OCI-LY7 (cell line): ENCODE data around the gene VAV1. TPM values are rescaled to one million over a fixed set of nuclear protein-coding genes. Genes with fewer than 3 reads are reported as not detected.

Experiments
- BruUV-seq: library from RNA; stranded (reverse); fragments of 400-500 nt; replicated peaks from 2 replicates; lab custom pipeline; 2021; lab: Mats Ljungman, UMichigan
- CTCF ChIA-PET: fragments of 300-600 bp; sonication (Branson Sonifier 250); formaldehyde crosslinking; loops from one replicate; lab custom pipeline; 2022; ENCODE audit warnings: antibody characterized with exemption; ENCODE audit not compliant: unreplicated experiment; lab: Charles Lee
- POLR2A ChIA-PET: fragments of 300-600 bp; sonication (Branson Sonifier 250); formaldehyde crosslinking; loops from one replicate; lab custom pipeline; 2022; ENCODE audit warnings: antibody characterized with exemption; lab: Charles Lee
- DNase-seq: peaks from one replicate; pipeline ENCODE4 v3.0.0-alpha.2; 2015; ENCODE audit warnings: low spot score
- H2AFZ ChIP-seq: fragments of 200-600 bp; sonication (generic), shearing (Covaris generic); 2 replicates; pipeline ENCODE4 v1.6.1; 2014; ENCODE audit warnings: mild to moderate bottlenecking, antibody characterized with exemption, low read length, moderate library complexity
- H3K27ac ChIP-seq: fragments of 200-600 bp; sonication (generic); 2 replicates; pipeline ENCODE4 v1.5.1; 2014; ENCODE audit warnings: mixed run types, low read depth, mild to moderate bottlenecking, moderate library complexity, low read length, inconsistent platforms; ENCODE audit not compliant: poor library complexity, severe bottlenecking
- H3K36me3 ChIP-seq: fragments of 200-600 bp; sonication (generic); 2 replicates; pipeline ENCODE4 v1.6.1; 2014; ENCODE audit warnings: mild to moderate bottlenecking, antibody characterized with exemption, low read length, moderate library complexity, mixed read lengths; ENCODE audit not compliant: insufficient read depth
- H3K4me1 ChIP-seq: fragments of 200-600 bp; sonication (generic); 2 replicates; pipeline ENCODE4 v1.5.1; 2014; ENCODE audit warnings: mild to moderate bottlenecking, low read length; ENCODE audit not compliant: insufficient read depth, poor library complexity, severe bottlenecking
- H3K4me2 ChIP-seq: fragments of 200-600 bp; sonication (generic); 2 replicates; pipeline ENCODE4 v1.6.1; 2014; ENCODE audit warnings: mild to moderate bottlenecking, low read length
- H3K4me3 ChIP-seq: fragments of 200-600 bp; sonication (generic); 2 replicates; pipeline ENCODE4 v1.5.1; 2014; ENCODE audit warnings: mild to moderate bottlenecking, low read depth, low read length; ENCODE audit not compliant: poor library complexity, severe bottlenecking
- H3K79me2 ChIP-seq: fragments of 200-600 bp; sonication (generic); 2 replicates; pipeline ENCODE4 v1.6.1; 2016; ENCODE audit warnings: low read depth, mild to moderate bottlenecking, low read length, moderate library complexity, mixed read lengths; ENCODE audit not compliant: insufficient read depth
- H3K9me2 ChIP-seq: fragments of 200-600 bp; sonication (generic); 2 replicates; pipeline ENCODE4 v1.6.1; 2016; ENCODE audit warnings: mild to moderate bottlenecking, low read length, mixed read lengths; ENCODE audit not compliant: insufficient read depth
- H3K9me3 ChIP-seq: fragments of 200-600 bp; sonication (generic); 2 replicates; pipeline ENCODE4 v1.6.1; 2014; ENCODE audit warnings: mild to moderate bottlenecking, mixed run types, low read length, mixed read lengths
- H4K20me1 ChIP-seq: fragments of 200-600 bp; sonication (generic); 2 replicates; pipeline ENCODE4 v1.6.1; 2014; ENCODE audit warnings: mild to moderate bottlenecking, antibody characterized with exemption, low read length, moderate library complexity, mixed read lengths; ENCODE audit not compliant: insufficient read depth
- EZH2phosphoT487 ChIP-seq: fragments of 200-600 bp; sonication (generic); IDR thresholded peaks from 2 replicates; pipeline ENCODE4 v1.6.1; 2018; ENCODE audit warnings: low read depth, borderline replicate concordance, mild to moderate bottlenecking, mixed run types, antibody characterized with exemption, low read length, moderate library complexity, mixed read lengths
- intact Hi-C: fragments of 100-400 bp; cut with micrococcal nuclease; formaldehyde crosslinking; loops from one replicate; pipeline ENCODE4 v1.10.0; 2022; ENCODE audit not compliant: unreplicated experiment
- total RNA-seq, 2 experiments: library from RNA; depleted of rRNA in 1 of 2; stranded (reverse); fragments of >200 nt in 1 of 2; shearing (Covaris generic) in 1 of 2; gene quantifications; 2 replicates each; pipeline ENCODE4 v1.2.3, GENCODE V29; 2014 to 2022
- TF ChIP-seq, protein P1 (sequence below): fragments of 200-600 bp; sonication (generic); conservative IDR thresholded peaks from 2 replicates; pipeline ENCODE4 v1.5.1; 2014; ENCODE audit warnings: mild to moderate bottlenecking, antibody characterized with exemption, low read length, moderate library complexity, mixed read lengths

Gene VAV1
- total RNA-seq, 2 experiments from 2014 or later, result 90.7 to 107 TPM

DNA sequence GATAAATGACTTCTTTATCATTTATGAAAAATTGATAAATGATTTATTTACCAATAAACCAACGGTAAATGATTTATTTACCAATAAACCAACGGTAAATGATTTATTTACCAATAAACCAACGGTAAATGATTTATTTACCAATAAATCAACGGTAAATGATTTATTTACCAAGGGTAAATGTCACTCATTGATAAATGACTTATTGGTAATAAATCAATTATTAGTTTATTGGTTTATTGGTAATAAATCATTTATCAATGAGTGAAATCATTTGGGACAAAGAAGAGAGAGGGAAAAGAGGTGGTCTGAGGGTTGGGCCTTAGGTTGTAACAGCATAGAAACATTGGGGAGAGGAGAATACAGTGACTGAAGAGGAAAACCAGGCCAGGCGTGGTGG, 21.5 kb downstream of the VAV1 start:
- H3K79me2 ChIP-seq, result peaks cover 91% of the 10 kb centered on the region
- H2AFZ ChIP-seq, result no peak overlapping the region
- intact Hi-C loops, result no loop called here
- BruUV-seq, result no TSS peak
- peaks cover 77% of the 10 kb centered on the region for H3K36me3 ChIP-seq
- H4K20me1 ChIP-seq, result no peaks in the 10 kb centered on the region
- peaks cover 29% of the 10 kb centered on the region for H3K4me1 ChIP-seq
- H3K27ac ChIP-seq, result no peak overlapping the region
- H3K9me3 ChIP-seq, result no peaks in the 10 kb centered on the region; the same call in 1 of the 2 replicates
- no peak for DNase-seq
- no peaks in the 10 kb centered on the region for H3K9me2 ChIP-seq
- ChIA-PET CTCF (no interaction called here), POLR2A (no interaction called here)
- no peak for TF ChIP-seq EZH2phosphoT487
- TF ChIP-seq, protein P1, sequence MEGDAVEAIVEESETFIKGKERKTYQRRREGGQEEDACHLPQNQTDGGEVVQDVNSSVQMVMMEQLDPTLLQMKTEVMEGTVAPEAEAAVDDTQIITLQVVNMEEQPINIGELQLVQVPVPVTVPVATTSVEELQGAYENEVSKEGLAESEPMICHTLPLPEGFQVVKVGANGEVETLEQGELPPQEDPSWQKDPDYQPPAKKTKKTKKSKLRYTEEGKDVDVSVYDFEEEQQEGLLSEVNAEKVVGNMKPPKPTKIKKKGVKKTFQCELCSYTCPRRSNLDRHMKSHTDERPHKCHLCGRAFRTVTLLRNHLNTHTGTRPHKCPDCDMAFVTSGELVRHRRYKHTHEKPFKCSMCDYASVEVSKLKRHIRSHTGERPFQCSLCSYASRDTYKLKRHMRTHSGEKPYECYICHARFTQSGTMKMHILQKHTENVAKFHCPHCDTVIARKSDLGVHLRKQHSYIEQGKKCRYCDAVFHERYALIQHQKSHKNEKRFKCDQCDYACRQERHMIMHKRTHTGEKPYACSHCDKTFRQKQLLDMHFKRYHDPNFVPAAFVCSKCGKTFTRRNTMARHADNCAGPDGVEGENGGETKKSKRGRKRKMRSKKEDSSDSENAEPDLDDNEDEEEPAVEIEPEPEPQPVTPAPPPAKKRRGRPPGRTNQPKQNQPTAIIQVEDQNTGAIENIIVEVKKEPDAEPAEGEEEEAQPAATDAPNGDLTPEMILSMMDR, result no peak
- no peak overlapping the region for H3K4me3 ChIP-seq
- H3K4me2 ChIP-seq, result no peak overlapping the region

DNA sequence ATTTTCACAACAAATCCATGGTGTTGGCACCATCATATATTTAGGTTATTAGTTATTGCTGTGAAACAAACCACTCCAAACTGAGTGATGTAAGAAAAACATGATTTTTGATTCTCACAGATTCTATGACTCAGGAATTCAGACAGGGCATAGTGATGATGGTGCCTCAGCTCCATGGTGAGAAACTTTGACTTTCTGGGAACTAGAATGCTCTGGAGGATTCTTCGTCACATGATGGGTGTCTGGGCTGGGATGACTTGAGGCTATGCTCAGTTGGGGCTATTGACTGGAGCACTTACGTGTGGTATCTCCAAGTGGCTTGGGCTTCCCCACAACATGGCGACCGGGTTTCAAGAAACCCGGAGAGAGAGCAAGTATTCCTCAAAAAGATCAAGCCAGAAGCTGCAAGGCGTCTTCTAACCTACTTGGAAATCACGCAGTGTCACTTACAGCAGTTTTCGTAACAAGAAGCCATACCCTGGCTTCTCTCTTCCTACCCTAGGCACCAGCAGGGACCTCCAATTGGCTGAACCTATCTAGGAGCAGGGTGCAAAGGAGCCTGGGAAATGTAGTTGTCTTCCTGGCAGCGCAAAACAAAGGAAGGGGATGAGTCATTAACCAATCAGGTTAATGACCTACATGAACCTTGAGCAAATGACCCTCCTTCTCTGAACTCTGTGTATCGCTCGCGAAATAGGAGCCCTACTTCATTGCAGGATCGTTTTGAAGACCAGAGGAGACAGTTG, 22.4 kb downstream of the VAV1 start:
- H3K4me1 ChIP-seq, result peaks cover 37% of the 10 kb centered on the region
- H4K20me1 ChIP-seq, result no peaks in the 10 kb centered on the region
- H3K27ac ChIP-seq, result no peak overlapping the region
- CTCF ChIA-PET, result no interaction called here
- BruUV-seq, result no TSS peak
- no peak for DNase-seq
- H3K9me3 ChIP-seq, result no peaks in the 10 kb centered on the region; the same call in 1 of the 2 replicates
- no peak overlapping the region for H2AFZ ChIP-seq
- H3K79me2 ChIP-seq, result peaks cover 97% of the 10 kb centered on the region
- H3K4me2 ChIP-seq, result no peak overlapping the region
- intact Hi-C loops, result no loop called here
- no peaks in the 10 kb centered on the region for H3K9me2 ChIP-seq
- no peak for TF ChIP-seq EZH2phosphoT487
- TF ChIP-seq, protein P1, result no peak
- peaks cover 71% of the 10 kb centered on the region for H3K36me3 ChIP-seq
- POLR2A ChIA-PET, result no interaction called here
- no peak overlapping the region for H3K4me3 ChIP-seq

DNA sequence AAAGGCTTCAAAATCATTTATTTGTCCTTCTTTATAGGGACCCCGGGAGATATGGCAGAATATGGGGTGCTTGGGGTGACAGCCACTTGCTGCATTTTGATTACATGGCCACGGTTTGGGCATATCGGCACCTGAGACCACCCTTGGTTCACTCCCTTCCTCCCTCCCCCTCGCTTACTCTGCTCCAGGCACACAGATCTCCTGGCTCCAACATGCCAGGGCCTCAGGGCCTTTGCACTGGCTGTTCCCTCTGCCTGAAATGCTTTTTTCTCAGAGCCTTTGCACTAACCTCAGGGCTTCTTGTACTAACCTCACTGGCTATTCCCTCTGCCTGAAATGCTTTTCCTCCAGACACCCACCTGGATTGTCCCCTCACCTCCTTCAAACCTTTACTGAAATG, 23.8 kb downstream of the VAV1 start:
- H3K9me3 ChIP-seq, result no peaks in the 10 kb centered on the region; the same call in 1 of the 2 replicates
- no peak for DNase-seq
- H3K79me2 ChIP-seq, result peaks cover 89% of the 10 kb centered on the region
- POLR2A ChIA-PET, result interaction anchor here (0.6 kb wide), 1 partner anchor 13 kb away, joined by 4 read pairs; no protein-coding TSS in a partner anchor
- H3K27ac ChIP-seq, result peak overlapping the region; percentile 43
- no peak overlapping the region for H3K4me3 ChIP-seq
- peaks cover 57% of the 10 kb centered on the region for H3K36me3 ChIP-seq
- no TSS peak for BruUV-seq
- TF ChIP-seq, protein P1, result no peak
- TF ChIP-seq EZH2phosphoT487, result no peak
- peaks cover 52% of the 10 kb centered on the region for H3K4me1 ChIP-seq
- 0 out of 2 replicates have a peak overlapping the region, but pooled peaks have one; percentile 17 for H3K4me2 ChIP-seq
- no peaks in the 10 kb centered on the region for H4K20me1 ChIP-seq
- H3K9me2 ChIP-seq, result no peaks in the 10 kb centered on the region
- CTCF ChIA-PET, result interaction anchor here (0.6 kb wide), 1 partner anchor 21 kb away, joined by 3 read pairs; no protein-coding TSS in a partner anchor
- no peak overlapping the region for H2AFZ ChIP-seq
- intact Hi-C loops, result no loop called here
